Measurements from ENCODE around the gene COMMD4.

COMMD4 gene

GRCh38 chr15:75349851-75350588 is 14.2 kb downstream of the COMMD4 start:
- no peak overlapping the region for H3K4me3 ChIP-seq (ENCODE audit: low read depth, low read length)
- no peak for TF ChIP-seq CTCF (IDR thresholded peaks at IDR 0.05; ENCODE audit: low read depth, low read length)

- H3K4me3 ChIP-seq (ENCODE audit: low read depth, low read length): no peak overlapping the region
- TF ChIP-seq CTCF (IDR thresholded peaks at IDR 0.05; ENCODE audit: low read depth, low read length): no peak
Measured at GRCh38 chr15:75350601-75351361, 14.9 kb downstream of the COMMD4 start.

DNA sequence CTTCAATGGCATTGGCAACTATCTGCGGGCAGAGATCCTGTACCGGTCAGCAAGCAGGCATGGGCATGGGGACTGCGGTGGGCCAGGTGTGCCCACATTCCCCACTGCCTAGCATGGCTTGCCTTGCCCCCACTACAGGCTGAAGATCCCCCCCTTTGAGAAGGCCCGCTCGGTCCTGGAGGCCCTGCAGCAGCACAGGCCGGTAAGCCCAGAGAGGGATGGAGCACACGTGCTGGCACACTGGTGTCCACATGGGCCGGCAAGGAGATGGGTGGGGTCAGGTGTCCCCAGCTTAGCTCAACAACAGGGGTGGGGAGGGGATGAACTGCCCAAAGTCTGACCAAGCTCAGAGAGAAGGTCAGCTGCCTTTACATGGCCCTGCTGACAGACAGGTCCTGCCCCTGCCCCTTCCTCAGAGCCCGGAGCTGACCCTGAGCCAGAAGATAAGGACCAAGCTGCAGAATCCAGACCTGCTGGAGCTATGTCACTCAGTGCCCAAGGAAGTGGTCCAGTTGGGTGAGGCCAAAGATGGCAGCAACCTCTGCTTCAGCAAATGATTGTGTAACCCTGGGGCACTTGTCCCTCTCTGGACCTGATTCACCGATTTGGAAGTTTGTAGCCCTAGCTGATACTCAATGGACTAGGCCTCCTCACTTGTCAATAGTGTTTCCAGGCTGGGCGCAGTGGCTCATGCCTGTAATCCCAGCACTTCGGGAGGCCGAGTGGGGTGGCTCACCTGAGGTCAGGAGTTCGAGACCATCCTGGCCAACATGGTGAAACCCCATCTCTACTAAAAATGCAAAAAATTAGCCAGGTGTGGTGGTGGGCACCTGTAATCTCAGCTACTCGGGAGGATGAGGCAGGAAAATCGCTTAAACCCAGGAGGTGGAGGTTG is 16.6 kb downstream of the COMMD4 start:
- no peak overlapping the region for H3K4me3 ChIP-seq (ENCODE audit: low read depth, low read length)
- TF ChIP-seq CTCF (IDR thresholded peaks at IDR 0.05; ENCODE audit: low read depth, low read length): no peak

- H3K4me3 ChIP-seq (ENCODE audit: low read depth, low read length): no peak overlapping the region
- TF ChIP-seq CTCF (IDR thresholded peaks at IDR 0.05; ENCODE audit: low read depth, low read length): no peak
Measured at GRCh38 chr15:75353604-75354003, 17.7 kb downstream of the COMMD4 start.

DNA sequence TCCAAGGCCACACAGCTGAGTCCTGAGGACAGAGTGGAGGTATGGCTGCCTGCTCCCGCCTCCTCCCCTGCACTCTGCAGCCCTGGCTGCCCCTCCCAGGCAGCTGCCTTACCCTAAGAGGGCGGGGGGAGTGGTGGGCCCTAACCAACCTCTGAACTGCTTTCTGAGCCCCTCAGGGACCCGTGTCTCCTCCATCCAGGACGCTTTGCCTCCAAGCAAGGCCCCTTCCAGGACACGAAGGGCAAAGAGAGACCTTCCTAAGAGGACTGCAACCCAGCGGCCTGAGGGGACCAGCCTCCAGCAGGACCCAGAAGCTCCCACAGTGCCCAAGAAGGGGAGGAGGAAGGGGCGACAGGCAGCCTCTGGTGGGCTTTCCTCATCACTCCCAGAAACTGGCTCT is 18.6 kb downstream of the COMMD4 start:
- H3K4me3 ChIP-seq (ENCODE audit: low read depth, low read length): no peak overlapping the region
- no peak for TF ChIP-seq CTCF (IDR thresholded peaks at IDR 0.05; ENCODE audit: low read depth, low read length)

DNA sequence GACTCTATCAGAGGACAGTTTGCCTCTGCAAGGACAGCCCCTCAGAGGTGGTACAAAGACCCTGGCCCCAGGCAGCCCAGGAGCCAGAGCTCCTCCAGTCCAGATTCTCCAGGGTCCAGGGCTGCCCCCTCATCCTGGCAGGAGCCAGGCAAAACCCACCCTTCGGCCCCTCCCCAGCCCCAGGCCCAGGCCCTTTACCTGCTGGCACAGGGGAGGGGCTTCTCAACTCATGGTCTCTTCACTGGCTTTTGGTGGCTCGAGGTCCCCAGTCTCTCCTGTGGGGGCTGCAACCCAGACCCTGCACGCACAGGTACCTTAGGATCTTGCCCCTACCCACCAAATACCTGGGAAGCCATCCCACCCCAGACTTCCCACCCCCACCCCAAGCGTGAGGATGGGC is 19.5 kb downstream of the COMMD4 start:
- H3K4me3 ChIP-seq (ENCODE audit: low read depth, low read length): no peak overlapping the region
- no peak for TF ChIP-seq CTCF (IDR thresholded peaks at IDR 0.05; ENCODE audit: low read depth, low read length)
